ENCODE results near the gene TCL1A.

TCL1A gene

GRCh38 chr14:95707327-95707726 is 6.6 kb downstream of the TCL1A start:
- DNase-seq (ENCODE audit: low spot score), result no peak
- in situ Hi-C loops (cut with MboI; ENCODE audit: low pct_unique_long_range_greater_than_20kb, low sequenced_read_pairs, unreplicated experiment), result no loop called here
- TF ChIP-seq CTCF (IDR thresholded peaks at IDR 0.05; ENCODE audit: extremely low read depth, insufficient read depth, missing control alignments), result no peak

- DNase-seq (ENCODE audit: low spot score), result no peak
- in situ Hi-C loops (cut with MboI; ENCODE audit: low pct_unique_long_range_greater_than_20kb, low sequenced_read_pairs, unreplicated experiment), result no loop called here
- no peak for TF ChIP-seq CTCF (IDR thresholded peaks at IDR 0.05; ENCODE audit: extremely low read depth, insufficient read depth, missing control alignments)
Measured at GRCh38 chr14:95705518-95705917, 8.4 kb downstream of the TCL1A start.

GRCh38 chr14:95703805-95704204 is 10.1 kb downstream of the TCL1A start:
- in situ Hi-C loops (cut with MboI; ENCODE audit: low pct_unique_long_range_greater_than_20kb, low sequenced_read_pairs, unreplicated experiment), result no loop called here
- TF ChIP-seq CTCF (IDR thresholded peaks at IDR 0.05; ENCODE audit: extremely low read depth, insufficient read depth, missing control alignments), result no peak
- DNase-seq (ENCODE audit: low spot score), result no peak

- DNase-seq (ENCODE audit: low spot score), result no peak
- no peak for TF ChIP-seq CTCF (IDR thresholded peaks at IDR 0.05; ENCODE audit: extremely low read depth, insufficient read depth, missing control alignments)
- in situ Hi-C loops (cut with MboI; ENCODE audit: low pct_unique_long_range_greater_than_20kb, low sequenced_read_pairs, unreplicated experiment), result no loop called here
Measured at GRCh38 chr14:95703341-95703740, 10.6 kb downstream of the TCL1A start.

GRCh38 chr14:95701846-95702221 is 12.1 kb downstream of the TCL1A start:
- DNase-seq (ENCODE audit: low spot score), result no peak
- TF ChIP-seq CTCF (IDR thresholded peaks at IDR 0.05; ENCODE audit: extremely low read depth, insufficient read depth, missing control alignments), result no peak
- in situ Hi-C loops (cut with MboI; ENCODE audit: low pct_unique_long_range_greater_than_20kb, low sequenced_read_pairs, unreplicated experiment), result no loop called here

GRCh38 chr14:95700221-95700976 is 13.5 kb downstream of the TCL1A start:
- no peak for TF ChIP-seq CTCF (IDR thresholded peaks at IDR 0.05; ENCODE audit: extremely low read depth, insufficient read depth, missing control alignments)
- in situ Hi-C loops (cut with MboI; ENCODE audit: low pct_unique_long_range_greater_than_20kb, low sequenced_read_pairs, unreplicated experiment), result no loop called here
- no peak for DNase-seq (ENCODE audit: low spot score)
